Measurements from ENCODE around the gene ANKLE2.

DNA sequence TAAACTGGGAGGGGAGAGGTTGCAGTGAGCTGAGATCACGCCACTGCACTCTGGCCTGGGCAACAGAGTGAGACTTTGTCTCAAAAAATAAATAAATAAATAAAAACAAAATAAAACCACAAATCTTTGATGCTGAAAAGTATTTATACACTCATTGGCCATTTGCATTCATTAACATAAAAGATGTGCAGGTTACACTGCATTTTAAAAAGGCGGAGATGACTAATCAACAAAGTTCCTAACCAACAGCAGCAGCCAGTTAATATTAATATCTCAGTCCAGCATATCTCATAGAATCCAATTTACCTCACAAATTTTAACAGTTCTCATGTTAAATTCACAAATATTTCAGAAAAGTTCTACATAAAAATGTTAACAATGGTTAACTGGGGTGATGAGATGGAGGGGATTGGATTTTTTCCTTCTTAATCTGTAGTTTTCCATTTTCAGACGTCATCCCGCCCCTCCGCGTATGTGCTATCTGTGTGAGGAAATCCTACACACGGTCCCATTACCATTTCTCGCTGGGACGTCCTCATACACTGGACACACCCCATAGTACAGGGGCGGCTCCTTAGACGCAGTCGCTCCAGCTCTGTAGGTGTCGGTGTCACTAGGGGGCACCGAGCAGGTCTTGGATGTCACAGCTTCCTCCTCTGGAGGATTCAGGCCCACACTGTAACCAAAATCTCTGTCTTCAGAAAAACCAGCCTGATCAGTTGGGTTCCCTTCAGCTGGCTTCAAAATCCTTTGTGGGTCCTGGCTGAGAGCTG lies 7.3 kb downstream of the ANKLE2 start:
- TF ChIP-seq, protein P1, sequence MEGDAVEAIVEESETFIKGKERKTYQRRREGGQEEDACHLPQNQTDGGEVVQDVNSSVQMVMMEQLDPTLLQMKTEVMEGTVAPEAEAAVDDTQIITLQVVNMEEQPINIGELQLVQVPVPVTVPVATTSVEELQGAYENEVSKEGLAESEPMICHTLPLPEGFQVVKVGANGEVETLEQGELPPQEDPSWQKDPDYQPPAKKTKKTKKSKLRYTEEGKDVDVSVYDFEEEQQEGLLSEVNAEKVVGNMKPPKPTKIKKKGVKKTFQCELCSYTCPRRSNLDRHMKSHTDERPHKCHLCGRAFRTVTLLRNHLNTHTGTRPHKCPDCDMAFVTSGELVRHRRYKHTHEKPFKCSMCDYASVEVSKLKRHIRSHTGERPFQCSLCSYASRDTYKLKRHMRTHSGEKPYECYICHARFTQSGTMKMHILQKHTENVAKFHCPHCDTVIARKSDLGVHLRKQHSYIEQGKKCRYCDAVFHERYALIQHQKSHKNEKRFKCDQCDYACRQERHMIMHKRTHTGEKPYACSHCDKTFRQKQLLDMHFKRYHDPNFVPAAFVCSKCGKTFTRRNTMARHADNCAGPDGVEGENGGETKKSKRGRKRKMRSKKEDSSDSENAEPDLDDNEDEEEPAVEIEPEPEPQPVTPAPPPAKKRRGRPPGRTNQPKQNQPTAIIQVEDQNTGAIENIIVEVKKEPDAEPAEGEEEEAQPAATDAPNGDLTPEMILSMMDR (IDR thresholded peaks at IDR 0.05; ENCODE audit: insufficient read depth, low read length), result no peak
- TF ChIP-seq POLR2AphosphoS5 (IDR thresholded peaks at IDR 0.05; ENCODE audit: low read depth), result no peak
